H4 (cell line): Measurements from ENCODE around the gene OPRD1. TPM values are rescaled to one million over a fixed set of nuclear protein-coding genes. Genes with fewer than 3 reads are reported as not detected.

ENCODE experiments used
- DNase-seq: peaks from one replicate; pipeline ENCODE4 v3.0.0-alpha.2; 2015; ENCODE audit warnings: low spot score
- total RNA-seq: library from RNA; depleted of rRNA; stranded (reverse); fragments of >200 nt; shearing (Covaris generic); gene quantifications from 2 replicates; pipeline ENCODE4 v1.2.3, GENCODE V29; 2014; rRNA removed

Gene OPRD1
- total RNA-seq, 1 experiment from 2014 or later, result not detected

GRCh38 chr1:28905921-28906666 is 94.1 kb downstream of the OPRD1 start:
- DNase-seq, result no peak

DNA sequence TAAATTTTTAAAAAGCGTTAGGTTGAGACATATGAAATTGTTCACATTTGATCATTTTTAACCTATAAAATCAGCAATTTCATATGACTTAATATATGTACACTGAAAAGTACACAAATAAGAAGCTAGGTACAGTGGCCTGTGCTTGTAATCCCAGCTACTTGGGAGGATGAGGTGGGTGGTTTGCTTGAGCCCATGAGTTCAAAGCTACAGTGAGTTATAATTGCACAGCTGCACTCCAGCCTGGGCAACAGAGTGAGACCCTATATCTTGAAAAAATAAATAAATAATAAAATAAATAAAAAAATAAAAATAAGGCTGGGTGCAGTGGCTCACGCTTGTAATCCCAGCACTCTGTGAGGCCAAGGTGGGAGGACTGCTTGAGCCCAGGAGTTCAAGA is 97.2 kb downstream of the OPRD1 start:
- no peak for DNase-seq

DNA sequence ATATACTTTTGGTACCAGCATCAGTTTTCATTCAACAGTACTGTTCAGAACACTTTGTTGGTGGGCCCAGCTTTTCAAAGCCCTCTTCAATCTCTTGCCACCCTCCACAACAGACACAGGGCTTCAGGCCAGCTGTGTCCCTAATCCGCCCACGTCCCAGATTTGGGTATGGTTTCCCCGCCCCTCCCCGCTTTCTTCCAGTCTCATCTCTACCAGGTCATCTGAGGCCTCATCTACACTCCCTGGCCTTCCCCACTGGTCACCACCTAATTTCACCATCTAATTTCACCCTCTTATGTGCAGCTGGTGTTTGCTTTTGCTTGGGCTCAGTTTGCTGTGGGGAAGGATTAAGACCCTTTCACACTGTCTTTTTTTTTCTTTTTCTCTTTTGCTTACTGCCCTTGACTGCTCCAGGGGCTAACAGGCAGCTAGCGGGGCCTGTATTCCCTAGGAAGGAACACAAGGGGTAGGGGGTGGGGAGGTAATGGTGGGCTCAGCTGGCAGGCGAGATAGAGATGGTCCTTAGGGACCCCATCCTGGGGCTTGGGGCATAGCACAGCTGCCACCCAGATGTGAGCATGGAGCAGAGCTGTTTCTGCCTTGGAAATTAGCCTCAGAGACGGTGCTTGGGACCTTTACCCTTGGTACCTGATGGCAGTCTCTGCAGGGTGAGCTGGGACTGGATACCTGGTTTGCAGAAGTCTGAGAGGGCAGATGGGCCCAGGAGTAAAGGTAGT is 98.6 kb downstream of the OPRD1 start:
- no peak for DNase-seq

DNA sequence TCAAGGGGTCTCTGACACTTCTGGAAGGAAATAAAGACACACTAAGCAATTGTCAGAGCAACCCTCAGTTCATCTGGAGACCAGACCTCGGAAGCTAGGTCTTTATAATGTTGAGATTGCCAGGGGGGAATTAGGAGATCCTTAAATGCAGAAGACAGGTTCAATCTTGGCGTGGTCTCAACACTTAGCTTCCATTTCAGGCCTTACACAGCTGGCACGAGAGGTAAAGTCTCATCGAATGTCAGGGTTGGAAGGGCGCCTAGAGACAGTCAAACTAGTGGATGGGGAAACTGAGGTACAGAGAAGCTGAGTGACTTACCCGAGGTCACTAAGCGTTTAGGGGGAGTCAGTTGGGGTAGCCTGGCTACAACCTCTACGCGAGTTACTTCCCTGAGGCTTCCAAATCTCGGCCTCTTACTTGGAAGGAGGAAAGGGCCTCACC is 101.8 kb downstream of the OPRD1 start:
- no peak for DNase-seq

DNA sequence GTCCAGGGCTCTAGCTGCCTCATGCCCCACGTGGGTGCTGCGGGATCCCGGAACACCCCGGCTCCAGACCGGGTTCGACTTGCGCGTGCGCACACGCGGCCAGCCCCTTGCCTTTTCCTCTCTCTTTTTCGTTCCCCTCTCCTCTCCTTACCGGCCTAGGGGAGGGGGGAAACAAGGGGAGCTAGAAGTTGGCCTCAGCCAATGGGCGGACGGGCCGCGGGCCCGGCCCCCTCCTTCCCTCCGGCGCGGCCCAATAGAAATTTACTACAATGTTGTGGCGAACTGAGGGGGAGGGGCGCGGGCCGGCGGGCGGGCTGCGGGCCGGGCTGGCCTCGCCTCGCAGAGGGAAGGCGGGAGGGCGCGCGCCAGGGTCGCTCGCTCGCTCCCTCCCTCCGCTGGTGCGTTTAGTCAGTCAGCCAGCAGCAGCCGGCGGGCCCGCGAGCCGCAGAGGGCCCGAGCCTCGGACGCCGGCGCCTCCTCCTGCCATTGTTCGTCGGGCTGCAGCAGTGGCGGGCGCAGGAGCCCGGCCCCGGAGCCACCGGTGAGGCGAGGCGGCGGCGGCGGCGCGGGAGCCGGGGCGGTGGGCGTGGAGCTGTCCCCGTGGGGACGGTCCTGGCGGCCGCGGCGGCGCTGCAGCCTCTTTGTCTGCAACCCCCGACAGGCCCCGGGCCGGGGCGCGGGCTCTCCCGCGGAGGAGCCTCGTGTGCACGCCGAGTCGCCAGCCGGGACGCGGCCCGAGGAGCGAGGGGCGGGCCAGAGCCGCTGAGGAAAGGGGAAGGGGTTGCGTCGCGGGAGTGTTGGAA is 102.5 kb downstream of the OPRD1 start, which contains the start of gene EPB41:
EPB41 (plus strand) TSS at position 342 of the 803 bp plus-strand sequence. CDS start 72,869 bp downstream, outside the sequence.
- peak; percentile 90 for DNase-seq

DNA sequence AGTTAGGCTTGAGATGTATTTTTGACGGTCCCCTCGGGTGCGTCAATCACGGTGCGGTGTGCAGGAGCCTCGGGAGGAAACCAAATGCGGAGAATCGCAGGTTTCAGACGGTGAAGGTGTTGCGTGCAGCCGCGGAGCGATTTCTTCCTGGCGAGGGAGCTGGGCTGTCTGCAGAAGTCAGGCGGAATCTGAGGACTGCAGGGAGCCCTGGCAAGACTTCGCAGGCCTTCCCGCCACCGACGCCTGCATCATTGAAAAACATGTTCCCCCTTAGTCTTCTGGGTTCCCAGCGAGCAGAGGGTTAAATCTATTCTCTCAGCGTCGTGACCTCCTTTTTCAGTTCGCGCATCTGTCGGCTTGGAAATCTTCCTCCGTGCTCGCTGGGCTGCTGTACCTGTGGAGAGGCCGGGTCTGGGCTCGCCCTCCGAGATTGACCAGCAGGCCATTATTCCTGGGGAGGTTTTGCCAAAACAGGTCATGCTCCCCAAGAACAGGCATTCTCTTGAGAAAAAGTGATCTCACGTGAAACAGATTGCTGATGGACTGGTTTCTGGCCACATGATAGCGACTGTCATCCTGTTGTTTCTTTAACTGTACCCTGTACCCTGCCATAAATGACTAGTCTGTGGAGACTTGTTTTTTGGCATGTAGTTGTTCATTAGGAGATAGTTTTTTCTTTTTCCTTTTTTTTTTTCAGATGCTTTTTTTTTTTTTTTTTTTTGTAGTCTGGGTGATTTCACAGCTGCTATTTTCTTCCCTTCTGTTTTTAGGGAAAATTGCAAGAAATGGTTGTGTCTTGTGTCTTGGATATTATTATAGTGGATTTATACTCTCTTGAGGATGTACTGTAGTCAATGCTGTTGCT is 103.3 kb downstream of the OPRD1 start:
- peak; percentile 31 for DNase-seq

- DNase-seq, result no peak
Observed at GRCh38 chr1:28917757-28918118, 105.8 kb downstream of the OPRD1 start.

Other genes with a start within 250 kb of the OPRD1 start
- not detected in 2 replicates for gene RAB42, start 219.9 kb upstream of the OPRD1 start, total RNA-seq
- 32.9 and 44.9 TPM in 2 replicates for gene TAF12, start 169.1 kb upstream of the OPRD1 start, total RNA-seq
- not detected in 2 replicates for gene RNU11, start 163.6 kb upstream of the OPRD1 start, total RNA-seq
- gene GMEB1, start 143.4 kb upstream of the OPRD1 start, total RNA-seq, result 3.0 and 5.6 TPM in 2 replicates
- gene YTHDF2, start 75.2 kb upstream of the OPRD1 start, total RNA-seq, result 56.8 and 65.9 TPM in 2 replicates
- 26.2 and 26.9 TPM in 2 replicates for gene EPB41, start 102.4 kb downstream of the OPRD1 start, total RNA-seq